ENCODE results near the gene TIAL1.
A peak's percentile ranks its signal among the peaks of the same experiment; 100 is the strongest.
"Not testable (repeated sequence)": the region's sequence is repeated elsewhere in the genome, so short reads cannot be mapped to it uniquely, and the experiment has no call there.

TIAL1 gene

DNA sequence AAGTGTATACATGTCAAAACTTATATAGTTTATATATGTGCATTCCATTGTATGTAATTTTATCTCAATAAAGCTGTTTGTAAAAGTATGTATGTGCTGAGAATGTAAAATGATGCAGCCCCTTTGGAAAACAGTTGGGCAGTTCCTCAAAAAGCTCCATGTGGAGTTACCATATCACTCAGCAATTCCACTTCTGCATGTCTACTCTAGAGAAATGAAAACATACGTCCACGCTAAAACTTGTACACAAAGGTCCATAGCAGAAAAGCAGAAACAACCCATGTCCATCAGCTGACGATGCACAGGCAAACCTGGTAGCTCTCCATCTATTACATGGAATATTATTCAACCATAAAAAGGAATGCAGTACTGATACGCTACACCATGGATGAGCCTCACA, 45.9 kb downstream of the TIAL1 start:
- DNase-seq (ENCODE audit: low spot score), result no peak
- no peak for FAIRE-seq

DNA sequence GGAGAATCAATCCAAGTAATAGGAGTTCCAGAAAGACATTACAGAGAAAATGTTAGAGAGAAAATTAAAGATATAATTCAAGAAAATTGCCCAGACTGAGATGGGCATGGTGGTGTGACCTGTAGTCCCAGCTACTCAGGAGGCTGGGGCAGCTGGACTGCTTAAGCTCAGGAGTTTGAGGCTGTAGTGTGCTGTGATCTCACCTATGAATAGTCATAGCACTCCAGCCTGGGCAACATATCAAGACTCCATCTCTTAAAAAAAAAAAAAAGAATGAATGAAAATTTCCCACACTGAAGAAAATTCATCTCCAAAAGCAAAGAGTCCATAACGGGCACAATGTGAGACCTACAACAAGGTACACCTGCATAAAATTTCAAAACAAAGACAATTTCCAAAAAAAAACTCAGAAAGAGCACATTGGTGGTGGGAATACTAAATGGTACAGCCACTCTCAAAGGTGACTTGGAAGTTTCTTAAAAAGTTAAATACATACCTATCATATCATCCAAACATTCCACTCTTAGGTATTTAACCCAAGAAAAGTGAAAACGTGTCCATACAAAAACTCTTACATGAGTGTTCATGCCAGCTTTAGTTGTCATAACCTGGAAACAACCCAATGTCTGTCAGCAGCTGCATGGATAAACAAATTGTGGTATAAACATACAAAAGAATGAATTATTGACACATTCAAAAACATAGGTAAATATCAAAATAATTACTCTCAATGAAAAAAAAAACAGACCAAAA, 47.3 kb downstream of the TIAL1 start:
- DNase-seq (ENCODE audit: low spot score) (no peak), FAIRE-seq (no peak)

DNA sequence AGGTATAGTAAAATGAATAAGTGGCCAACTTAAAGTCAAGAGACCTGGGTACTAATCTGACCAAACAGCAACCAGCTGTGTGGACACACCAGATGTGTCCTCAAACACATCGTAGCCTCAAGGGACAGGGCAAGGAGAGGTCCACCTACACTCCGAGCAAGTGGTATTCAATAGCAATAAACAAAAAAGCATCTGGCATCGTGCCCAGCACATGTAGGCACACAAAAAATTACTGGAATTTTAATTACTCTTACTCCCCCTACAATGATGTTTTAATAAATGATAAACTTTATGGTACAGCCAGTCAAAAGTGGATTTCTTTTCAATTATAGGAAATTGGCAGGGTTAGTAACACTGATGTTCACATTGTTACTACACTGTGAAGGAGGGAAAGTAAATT, 50.8 kb downstream of the TIAL1 start:
- FAIRE-seq (no peak), DNase-seq (ENCODE audit: low spot score) (no peak)

DNA sequence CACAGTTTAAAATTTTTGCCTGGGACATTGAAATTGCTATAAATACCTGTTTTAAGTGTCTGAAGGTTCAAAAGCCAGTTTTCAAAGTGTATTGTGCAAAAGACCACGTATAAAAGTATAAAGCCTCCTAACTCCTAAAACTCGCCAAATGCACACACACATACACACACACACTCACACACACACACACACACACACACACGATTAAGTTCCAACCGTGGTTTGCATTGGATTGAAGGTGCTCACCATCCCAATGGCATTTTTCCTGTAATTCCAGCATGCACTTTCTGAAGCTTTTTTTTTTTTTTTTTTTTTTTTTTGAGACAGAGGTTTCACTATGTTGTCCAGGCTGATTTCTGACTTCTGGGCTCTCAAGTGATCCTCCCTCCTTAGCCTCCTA, 51.5 kb downstream of the TIAL1 start:
- no peak for FAIRE-seq
- no peak for DNase-seq (ENCODE audit: low spot score)

DNA sequence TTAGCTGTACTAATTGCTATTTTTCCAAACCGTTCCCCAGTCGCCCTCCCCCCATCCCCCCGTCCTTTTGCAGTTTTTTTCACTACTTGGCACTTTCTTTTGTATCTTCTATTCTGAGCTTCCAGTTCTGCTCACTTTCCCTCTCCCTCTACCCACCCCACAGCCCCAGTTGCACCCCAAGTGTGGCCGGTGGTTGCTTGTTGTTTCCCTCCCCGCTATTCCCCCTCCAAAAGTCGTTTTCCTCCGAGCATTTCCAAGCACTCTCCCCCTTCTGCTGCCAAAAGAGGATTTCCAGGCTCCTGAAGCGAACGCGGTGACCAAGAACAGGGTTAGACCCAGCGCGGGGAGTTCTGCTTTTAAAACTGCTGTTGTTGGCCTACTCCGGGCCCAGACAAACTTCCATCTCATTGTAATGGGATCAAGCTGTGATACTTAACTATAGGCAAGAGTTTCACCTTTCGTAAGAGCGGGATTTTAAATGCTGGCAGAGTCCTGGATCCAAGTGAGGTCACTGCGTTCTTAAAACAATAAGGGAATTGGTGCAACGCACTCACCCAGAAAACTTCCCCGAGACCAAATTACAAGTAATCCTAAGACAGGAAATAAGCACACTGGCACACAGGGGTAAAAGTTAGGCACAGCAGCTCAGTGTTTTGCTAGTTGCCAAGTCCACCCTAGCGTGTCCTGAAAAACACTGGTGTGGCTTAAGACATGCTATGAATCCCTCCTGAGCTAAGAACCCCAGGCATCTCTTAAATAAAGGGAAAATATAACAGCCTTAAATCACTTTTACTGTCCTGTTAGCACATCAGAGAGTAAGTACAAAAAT, 52.7 kb downstream of the TIAL1 start:
- DNase-seq (ENCODE audit: low spot score) (no peak), FAIRE-seq (no peak)

DNA sequence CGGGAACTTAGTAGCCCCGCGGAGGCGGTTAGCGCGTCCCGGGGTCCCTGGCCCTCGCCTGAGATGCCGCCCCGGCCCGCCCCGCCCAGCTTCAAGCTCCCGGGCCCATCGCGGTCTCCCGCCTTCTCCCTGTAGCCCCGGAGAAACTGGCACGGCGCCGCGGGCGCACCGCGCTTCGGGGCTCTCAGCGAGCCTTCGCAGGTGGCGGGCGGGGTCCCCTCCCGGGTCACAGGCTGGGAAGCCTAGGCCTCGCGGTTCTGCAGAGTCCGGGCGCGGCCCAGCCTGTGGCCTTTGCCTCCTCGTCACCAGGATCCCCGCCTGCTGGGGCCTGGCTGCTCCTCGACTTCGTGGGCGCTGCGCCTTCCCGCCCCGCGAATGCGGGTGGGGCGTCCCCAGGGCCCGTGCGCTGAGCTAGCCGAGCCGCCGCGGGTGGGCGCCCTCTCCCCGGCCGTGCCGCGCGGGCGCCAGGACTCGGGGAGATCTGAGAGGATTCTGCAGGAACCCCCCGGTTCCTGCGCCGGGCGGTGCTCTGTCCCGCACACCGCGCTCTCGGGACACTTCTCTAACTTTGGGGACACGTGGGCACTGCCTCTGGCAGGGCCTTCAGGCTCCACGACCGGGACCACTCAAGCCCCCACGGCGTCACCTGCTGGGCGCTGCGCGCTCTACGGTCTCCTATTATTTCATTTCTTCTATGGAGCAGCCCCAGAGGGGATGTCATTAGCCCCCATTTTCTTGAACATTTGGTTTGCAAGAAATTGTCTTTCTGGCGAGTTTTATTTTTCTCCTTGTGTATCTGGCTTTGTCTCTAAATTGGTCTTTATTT, 53.6 kb downstream of the TIAL1 start:
- FAIRE-seq (no peak), DNase-seq (ENCODE audit: low spot score) (peak; percentile 37)

DNA sequence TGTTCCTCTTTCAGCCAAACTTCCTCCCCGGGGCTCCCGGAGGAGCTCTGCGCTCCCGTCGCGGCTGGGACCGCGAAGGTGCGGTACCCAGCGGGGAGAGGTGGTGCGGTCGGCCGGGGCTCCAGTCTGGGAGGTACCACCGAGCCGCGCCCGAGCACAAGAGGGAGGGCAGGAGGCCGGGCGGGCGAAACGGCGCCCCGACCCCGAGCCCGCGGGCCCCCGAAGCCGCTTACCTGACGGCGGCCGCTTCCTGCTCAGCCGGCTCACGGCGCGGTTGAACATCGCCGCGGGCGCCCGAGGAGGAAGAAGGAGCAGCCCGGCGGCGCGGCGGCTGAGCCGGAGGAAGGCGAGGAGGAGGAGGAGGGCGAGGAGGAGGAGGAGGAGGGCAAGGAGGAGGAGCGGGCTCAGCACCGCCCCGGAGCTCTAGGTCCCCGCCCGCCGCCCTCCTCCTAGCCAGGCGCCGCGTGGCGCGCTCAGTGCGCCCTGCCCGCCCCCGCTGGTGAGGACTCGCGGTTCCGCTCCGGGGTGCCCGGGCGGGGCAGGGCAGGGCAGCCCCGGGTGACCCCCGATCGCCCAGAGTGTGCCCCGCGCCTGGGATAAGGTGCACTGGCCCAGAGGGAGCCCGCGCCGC, 54.3 kb downstream of the TIAL1 start, which contains the start of gene RGS10:
Gene RGS10 (minus strand): TSS at position 363 of the 631 bp plus-strand sequence. CDS start 81 bp downstream, at position 282.
- FAIRE-seq (no peak), DNase-seq (ENCODE audit: low spot score) (peak; percentile 69)

DNA sequence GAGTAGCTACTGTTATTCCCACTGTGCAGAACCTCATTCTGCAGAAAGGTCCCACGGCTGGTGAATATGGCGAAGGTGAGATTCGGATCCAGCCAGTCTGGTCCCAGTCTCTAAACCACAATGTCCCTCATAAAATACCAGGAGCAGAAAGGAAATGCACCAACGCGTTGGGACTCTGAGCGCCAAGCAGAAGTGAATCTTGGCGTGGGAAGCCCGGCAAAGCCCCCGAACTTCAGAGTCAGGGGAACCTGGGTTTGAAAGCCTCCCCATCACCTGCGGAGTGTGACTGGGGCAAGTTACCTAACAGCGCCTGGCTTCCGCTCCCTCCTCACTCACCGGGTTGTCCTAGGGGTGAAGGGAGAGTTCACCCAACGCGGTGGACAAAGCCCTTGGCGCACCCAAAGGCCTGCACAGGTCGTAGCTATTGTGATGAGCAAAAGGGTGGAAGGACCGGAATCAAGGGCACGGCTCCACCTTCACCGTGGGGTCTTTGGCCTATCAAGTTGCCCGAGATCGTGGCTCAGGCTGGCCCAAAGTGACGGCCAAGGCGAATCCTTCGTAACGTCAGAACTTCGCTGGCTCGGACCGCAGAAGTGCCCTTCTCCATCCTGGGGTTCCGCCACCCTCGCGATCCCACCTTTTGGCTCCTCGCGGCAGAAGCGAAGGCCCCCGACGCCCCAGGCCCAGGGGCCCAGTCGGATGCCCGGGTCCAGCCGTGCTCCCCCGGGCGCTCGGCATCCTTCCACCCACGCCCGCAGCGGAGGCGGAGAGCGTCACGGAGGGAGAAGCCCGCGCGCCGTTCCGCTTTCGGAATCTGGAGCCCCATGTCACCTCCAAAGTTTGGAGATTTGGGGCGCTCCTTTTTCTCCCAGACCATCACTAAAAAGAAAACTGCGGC, 55.1 kb downstream of the TIAL1 start:
- DNase-seq (ENCODE audit: low spot score), result no peak
- FAIRE-seq, result no peak

DNA sequence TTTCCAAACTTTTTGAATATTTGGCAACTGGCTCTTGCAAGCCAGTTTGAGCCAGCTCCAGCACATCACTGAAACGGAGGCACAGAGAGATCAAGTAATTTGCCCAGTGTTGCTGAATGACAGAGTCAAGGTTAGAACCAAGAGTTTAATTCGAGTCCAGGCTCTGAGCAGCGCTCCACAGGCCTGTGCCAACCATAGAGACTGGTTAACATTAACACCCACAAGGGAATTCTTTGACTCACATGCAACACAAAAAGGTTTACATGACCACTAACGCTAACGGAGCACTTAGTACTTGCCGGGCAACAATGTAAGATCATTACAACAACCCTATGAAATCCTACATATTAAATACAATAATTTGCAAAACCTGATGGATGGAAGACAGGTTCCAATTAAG, 55.7 kb downstream of the TIAL1 start:
- FAIRE-seq (no peak), DNase-seq (ENCODE audit: low spot score) (no peak)

DNA sequence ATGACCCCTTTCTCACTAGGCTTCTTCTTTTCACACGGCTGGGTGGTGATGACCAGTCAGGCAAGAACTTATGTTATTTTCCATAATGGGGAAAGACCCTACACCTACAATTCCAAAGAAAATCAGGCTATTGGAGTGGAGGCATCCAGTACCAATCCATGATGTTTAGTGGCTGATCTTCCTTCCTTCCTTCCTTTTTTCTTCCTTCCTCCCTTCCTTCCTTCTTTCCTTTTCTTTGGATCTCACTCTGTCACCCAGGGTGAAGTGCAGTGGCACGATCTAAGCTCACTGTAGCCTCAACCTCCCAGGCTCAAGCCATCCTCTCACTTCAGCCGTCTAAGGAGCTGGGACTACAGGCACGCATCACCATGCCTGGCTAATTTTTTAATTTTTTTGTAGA, 56.7 kb downstream of the TIAL1 start:
- FAIRE-seq (no peak), DNase-seq (ENCODE audit: low spot score) (no peak)

DNA sequence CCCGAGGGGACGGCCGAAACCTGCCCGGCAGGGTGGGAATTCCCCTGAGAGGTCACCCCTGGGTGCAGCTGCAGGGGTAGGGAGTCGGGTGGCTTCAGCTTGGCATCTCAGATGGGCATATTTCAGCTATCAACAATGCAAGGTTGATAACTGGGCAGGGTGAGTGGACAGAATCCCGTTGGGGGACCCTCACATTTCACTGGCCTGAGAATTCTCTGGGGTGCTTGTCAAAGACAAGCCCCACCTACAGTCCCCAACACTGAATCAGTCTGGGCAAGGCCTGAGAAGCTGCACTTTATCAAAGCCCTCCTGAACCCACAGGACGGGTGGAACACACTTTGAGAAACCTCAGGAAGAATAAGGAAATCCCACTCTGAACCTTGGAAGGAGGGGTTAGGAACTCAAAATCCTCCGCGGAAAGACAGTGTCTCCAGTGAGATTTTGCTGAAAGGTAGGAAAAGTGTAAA, 57.4 kb downstream of the TIAL1 start:
- FAIRE-seq, result no peak
- no peak for DNase-seq (ENCODE audit: low spot score)

DNA sequence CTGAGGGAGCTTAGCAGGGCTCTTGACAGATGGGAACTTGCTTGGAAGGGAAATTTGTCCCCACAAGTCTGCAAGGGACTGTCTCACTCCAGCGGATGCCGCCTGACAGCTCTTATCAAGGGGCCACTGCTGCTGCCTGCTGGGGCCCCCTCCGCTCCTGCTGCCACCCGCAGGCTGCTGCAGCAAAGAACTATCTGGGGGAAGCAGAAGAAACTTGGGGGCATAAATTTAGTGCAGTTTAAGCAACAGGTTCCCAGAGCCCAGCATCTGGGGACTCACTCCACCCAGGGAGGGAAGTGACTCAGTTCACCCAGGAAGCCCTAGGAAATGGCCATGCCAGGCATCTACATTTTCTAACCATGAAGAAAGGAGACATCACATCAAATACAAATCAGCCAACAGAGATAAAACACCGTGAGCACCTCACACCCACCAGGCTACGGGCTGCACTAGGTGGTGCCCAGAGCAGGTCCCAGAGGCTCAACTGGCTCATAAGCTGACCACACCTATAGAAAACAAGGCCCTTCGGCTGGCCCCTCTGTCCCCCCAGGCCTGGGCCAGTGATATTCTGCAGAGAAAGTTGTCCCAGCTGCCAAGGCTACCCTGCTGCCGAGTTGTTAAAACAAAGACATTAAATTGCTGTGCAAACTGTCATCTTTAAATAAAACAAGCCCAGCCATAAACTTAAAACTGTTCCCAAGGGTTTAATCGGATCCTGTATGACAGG, 58.0 kb downstream of the TIAL1 start:
- FAIRE-seq, result no peak
- no peak for DNase-seq (ENCODE audit: low spot score)

DNA sequence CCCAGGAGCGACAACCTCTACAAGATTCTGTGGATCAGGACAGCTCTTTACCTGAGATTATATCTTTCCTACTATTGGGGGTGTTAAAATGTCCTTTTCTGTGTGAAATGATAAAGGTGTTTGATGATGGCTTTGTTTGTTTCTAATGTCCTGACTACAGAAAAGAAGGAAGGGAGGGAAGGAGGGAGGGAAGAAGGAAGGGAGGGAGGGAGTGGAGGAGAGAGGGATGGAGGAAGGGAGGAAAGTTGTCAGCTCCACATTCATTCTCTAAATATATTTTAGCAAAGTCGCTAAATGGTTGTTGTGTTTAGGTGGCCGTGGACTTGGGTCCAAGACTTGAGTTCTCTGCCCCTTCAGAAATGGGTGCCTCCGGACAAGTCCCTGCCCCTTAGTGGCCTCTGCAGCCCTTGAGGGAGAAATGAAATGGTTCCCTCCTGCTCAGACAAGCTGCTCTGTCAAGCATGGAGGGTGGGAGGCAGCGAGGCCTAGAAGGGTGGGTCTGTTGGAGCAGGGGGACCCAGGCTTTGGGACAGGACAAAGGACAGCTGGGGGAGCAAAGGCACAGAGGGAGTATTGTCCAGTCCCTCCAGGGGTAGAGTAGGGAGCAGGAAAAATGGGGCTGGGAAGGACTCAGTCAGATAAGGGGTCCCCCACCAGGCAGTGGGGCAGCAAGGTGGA, 58.7 kb downstream of the TIAL1 start:
- FAIRE-seq (no peak), DNase-seq (ENCODE audit: low spot score) (no peak)

DNA sequence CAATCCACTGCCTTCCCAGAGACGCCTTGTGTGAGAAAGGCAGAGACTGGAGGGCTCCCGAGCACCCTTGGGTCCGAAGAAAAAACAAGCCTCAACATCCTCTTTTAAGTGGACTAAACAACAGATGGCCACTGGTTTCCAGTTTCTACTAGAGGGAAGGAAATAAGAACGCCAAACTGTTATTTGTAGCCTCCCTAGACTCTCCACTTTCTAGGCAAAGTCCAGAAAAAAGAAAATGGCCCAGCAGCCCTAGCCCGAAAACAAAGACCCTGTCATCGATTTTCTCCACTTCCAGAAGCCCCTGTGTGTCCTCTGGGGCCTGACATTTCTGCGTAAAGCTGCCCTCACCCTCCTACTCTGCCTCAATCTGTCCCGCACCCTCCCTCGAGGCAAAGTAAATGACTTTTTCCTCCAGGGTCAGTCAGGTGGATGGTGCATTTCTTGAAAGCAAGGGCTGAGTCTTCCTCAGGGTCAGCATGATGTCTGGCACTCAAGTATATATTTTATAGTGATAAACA, 60.2 kb downstream of the TIAL1 start:
- no peak for DNase-seq (ENCODE audit: low spot score)
- no peak for FAIRE-seq

DNA sequence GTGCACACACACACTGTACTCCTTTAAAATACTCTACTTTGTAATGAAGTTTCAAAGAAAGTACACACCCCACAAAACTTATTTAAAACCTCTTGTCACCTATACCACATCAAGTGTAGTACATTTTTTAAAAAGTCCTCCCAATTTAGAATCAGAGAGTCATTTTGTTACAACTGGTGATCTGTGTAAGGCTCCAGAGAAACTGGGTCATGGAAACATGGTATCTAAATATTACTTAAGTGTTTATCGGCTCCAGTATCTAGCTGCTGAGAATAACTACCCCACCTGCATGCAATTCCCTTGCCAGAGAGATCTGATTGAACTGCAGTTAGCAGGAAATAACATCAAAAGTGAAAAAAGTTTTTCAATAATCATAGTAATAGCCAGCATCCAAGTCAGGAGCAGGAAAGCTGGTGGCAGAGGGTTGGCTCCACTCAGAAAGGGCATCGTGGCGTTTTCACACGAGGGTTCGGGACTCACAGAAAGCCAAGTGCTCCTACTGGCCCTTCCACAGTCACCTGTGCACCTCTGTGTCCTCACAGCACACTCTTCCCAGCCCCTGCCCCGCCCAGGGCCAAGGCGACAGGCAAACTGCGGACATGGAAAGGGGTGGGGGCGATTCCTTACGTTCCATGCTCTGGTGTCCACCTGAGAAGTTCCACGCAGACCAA, 60.8 kb downstream of the TIAL1 start:
- no peak for DNase-seq (ENCODE audit: low spot score)
- FAIRE-seq, result no peak

DNA sequence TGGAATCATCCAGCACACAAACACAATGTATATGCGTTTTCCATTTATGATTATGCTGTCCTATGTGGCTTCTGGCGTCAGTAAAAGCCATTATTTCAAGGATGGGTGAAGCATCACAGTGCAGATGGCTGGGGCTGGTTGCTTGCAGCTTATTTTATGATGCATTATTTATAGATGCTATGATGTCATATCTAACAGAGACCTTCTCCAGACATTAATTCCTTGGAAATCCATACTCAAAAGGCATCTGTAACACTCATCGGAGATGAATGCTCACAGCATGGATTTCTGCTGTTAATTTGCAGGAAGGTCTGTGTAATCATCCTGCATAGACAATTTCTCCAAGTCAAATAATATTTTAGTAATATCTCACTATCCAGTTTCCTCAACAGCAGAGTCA, 61.5 kb downstream of the TIAL1 start:
- FAIRE-seq, result no peak

DNA sequence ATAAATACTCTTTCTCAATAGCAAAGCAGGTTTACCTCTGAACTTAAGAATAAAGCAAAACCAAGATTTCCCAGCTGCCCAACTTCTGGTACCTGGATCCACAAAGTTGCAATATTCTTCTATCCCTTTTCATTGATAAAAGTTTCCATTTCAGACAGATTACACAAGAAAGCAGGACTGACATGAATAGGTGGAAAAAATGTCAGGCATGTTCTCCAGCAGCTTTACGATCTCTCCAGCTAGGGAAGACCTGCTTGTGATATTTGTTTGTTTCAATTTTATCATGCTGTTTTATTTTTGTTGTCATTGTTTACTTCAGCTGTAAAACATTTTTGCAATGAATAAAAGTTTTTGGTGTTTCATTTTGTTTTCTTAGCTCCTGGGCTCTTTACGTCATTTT, 63.3 kb downstream of the TIAL1 start:
- FAIRE-seq (no peak), DNase-seq (ENCODE audit: low spot score) (no peak)

More for the DNA sequence above, 61.5 kb downstream of the TIAL1 start:
- DNase-seq (ENCODE audit: low spot score), result no peak

DNA sequence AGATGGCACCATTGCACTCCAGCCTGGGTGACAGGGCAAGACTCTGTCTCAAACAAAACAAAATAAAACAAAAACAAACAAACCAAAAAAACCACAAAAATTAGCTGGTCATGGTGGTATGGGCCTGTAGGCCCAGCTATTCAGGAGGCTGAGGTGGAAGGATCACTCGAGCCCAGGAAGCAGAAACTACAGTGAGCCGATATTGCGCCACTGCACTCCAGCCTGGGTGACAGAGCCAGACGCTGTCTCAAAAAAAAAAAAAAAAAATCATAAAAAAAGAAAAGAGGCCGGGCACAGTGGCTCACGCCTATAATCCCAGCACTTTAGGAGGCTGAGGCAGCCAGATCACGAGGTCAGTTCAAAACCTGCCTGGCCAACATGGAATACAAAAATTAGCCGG, 64.0 kb downstream of the TIAL1 start:
- not testable (repeated sequence) for FAIRE-seq; DNase-seq (ENCODE audit: low spot score)

Data from urothelium cell line (cell line).